ENCODE data around the gene SHROOM3.
"Not testable (repeated sequence)": the region's sequence is repeated elsewhere in the genome, so short reads cannot be mapped to it uniquely, and the experiment has no call there.

SHROOM3 gene

GRCh38 chr4:76702440-76703122, 267.6 kb downstream of the SHROOM3 start:
- no peak for DNase-seq

GRCh38 chr4:76703123-76703490, 268.1 kb downstream of the SHROOM3 start:
- no peak for DNase-seq

- no peak for DNase-seq
These were observed 268.6 kb downstream of the SHROOM3 start for GRCh38 chr4:76703676-76704075.

- DNase-seq: no peak
These were observed 269.3 kb downstream of the SHROOM3 start for GRCh38 chr4:76704133-76704881.

GRCh38 chr4:76705472-76705871, 270.4 kb downstream of the SHROOM3 start:
- DNase-seq: no peak

GRCh38 chr4:76706581-76706980, 271.6 kb downstream of the SHROOM3 start:
- no peak for DNase-seq

GRCh38 chr4:76708971-76709771, 274.1 kb downstream of the SHROOM3 start:
- DNase-seq: no peak

GRCh38 chr4:76709772-76710090, 274.7 kb downstream of the SHROOM3 start:
- no peak for DNase-seq

- DNase-seq: no peak
These were observed 277.5 kb downstream of the SHROOM3 start for GRCh38 chr4:76712564-76712963.

- no peak for DNase-seq
These were observed 279.2 kb downstream of the SHROOM3 start for GRCh38 chr4:76714226-76714625.

- no peak for DNase-seq
These were observed 281.0 kb downstream of the SHROOM3 start for GRCh38 chr4:76716020-76716419.

GRCh38 chr4:76716658-76717057, 281.6 kb downstream of the SHROOM3 start:
- DNase-seq: no peak

GRCh38 chr4:76717431-76717830, 282.4 kb downstream of the SHROOM3 start:
- no peak for DNase-seq

- DNase-seq: no peak
These were observed 283.0 kb downstream of the SHROOM3 start for GRCh38 chr4:76718021-76718420.

GRCh38 chr4:76718831-76719230, 283.8 kb downstream of the SHROOM3 start:
- no peak for DNase-seq

GRCh38 chr4:76720121-76720520, 285.1 kb downstream of the SHROOM3 start:
- DNase-seq: no peak

GRCh38 chr4:76722146-76722545, 287.1 kb downstream of the SHROOM3 start:
- not testable (repeated sequence) for DNase-seq

GRCh38 chr4:76722838-76723237, 287.8 kb downstream of the SHROOM3 start:
- no peak for DNase-seq

GRCh38 chr4:76723373-76723772, 288.3 kb downstream of the SHROOM3 start:
- DNase-seq: no peak

- no peak for DNase-seq
These were observed 288.9 kb downstream of the SHROOM3 start for GRCh38 chr4:76723924-76724323.

- no peak for DNase-seq
These were observed 290.0 kb downstream of the SHROOM3 start for GRCh38 chr4:76725039-76725438.

- DNase-seq: no peak
These were observed 291.1 kb downstream of the SHROOM3 start for GRCh38 chr4:76726176-76726575.

- DNase-seq: no peak
These were observed 291.6 kb downstream of the SHROOM3 start for GRCh38 chr4:76726631-76727030.

GRCh38 chr4:76727934-76728333, 292.9 kb downstream of the SHROOM3 start:
- DNase-seq: not testable (repeated sequence)

Measured in activated effector memory CD4-positive, alpha-beta T cell treated with Interleukin-2 at 50 U/mL for 16 hours (primary cell).